A673 (cell line): ENCODE measurements around the gene CARMIL1. TPM values are rescaled to one million over a fixed set of nuclear protein-coding genes. Genes with fewer than 3 reads are reported as not detected.

Source experiments
- BruUV-seq: library from RNA; stranded (reverse); fragments of 400-500 nt; replicated peaks from 2 replicates; lab custom pipeline; 2021; lab: Mats Ljungman, UMichigan
- CTCF ChIA-PET: fragments of 300-600 bp; sonication (Branson Sonifier 250); formaldehyde crosslinking; loops from one replicate; lab custom pipeline; 2022; ENCODE audit warnings: antibody characterized with exemption; lab: Charles Lee
- POLR2A ChIA-PET: fragments of 300-600 bp; sonication (Branson Sonifier 250); formaldehyde crosslinking; loops from one replicate; lab custom pipeline; 2022; ENCODE audit warnings: antibody characterized with exemption; ENCODE audit not compliant: low non-redundant PET; lab: Charles Lee
- DNase-seq: peaks from one replicate; pipeline ENCODE4 v3.0.0-alpha.2; 2015; ENCODE audit warnings: low spot score
- H3K27ac ChIP-seq: fragments of 200-600 bp; sonication (generic); 2 replicates; pipeline ENCODE4 v1.5.1; 2016; ENCODE audit warnings: mixed run types, low read depth, mild to moderate bottlenecking, mixed read lengths, antibody characterized with exemption, low read length; ENCODE audit not compliant: poor library complexity, severe bottlenecking
- H3K27me3 ChIP-seq: fragments of 200-600 bp; sonication (generic); replicated peaks from 2 replicates; pipeline ENCODE4 v1.6.1; 2017; ENCODE audit warnings: mixed run types, low read depth, mild to moderate bottlenecking, mixed read lengths, antibody characterized with exemption, low read length; ENCODE audit not compliant: insufficient read depth, poor library complexity
- H3K36me3 ChIP-seq: fragments of 200-600 bp; sonication (generic); 2 replicates; pipeline ENCODE4 v1.6.1; 2016; ENCODE audit warnings: mixed run types, mild to moderate bottlenecking, mixed read lengths, antibody characterized with exemption, low read length; ENCODE audit not compliant: insufficient read depth, poor library complexity, severe bottlenecking
- H3K4me1 ChIP-seq: fragments of 200-600 bp; sonication (generic); 2 replicates; pipeline ENCODE4 v1.6.1; 2017; ENCODE audit warnings: mixed run types, mild to moderate bottlenecking, mixed read lengths, antibody characterized with exemption, low read length; ENCODE audit not compliant: insufficient read depth, poor library complexity, severe bottlenecking
- H3K4me3 ChIP-seq: fragments of 200-600 bp; sonication (generic); 2 replicates; pipeline ENCODE4 v1.5.1; 2016; ENCODE audit warnings: low read depth, mixed run types, mild to moderate bottlenecking, mixed read lengths, low read length; ENCODE audit not compliant: poor library complexity, severe bottlenecking
- H3K9me3 ChIP-seq: fragments of 200-600 bp; sonication (generic); 2 replicates; pipeline ENCODE4 v1.6.1; 2016; ENCODE audit warnings: mixed run types, low read depth, mild to moderate bottlenecking, mixed read lengths, antibody characterized with exemption, low read length; ENCODE audit not compliant: poor library complexity, severe bottlenecking
- EZH2 ChIP-seq: fragments of 200-600 bp; sonication (generic); IDR thresholded peaks from 2 replicates; pipeline ENCODE4 v1.6.1; 2017; ENCODE audit warnings: borderline replicate concordance, low read depth, mild to moderate bottlenecking, mixed read lengths, antibody characterized with exemption, low read length; ENCODE audit not compliant: poor library complexity, severe bottlenecking
- intact Hi-C: fragments of 100-400 bp; cut with micrococcal nuclease; formaldehyde crosslinking; loops from one replicate; pipeline ENCODE4 v1.10.0; 2022; ENCODE audit not compliant: unreplicated experiment
- total RNA-seq: library from RNA; stranded (reverse); gene quantifications from 2 replicates; pipeline ENCODE4 v1.2.3, GENCODE V29; 2021
- TF ChIP-seq, protein P1 (sequence below): fragments of 300-800, 200-600 bp; sonication (generic); conservative IDR thresholded peaks from 2 replicates; pipeline ENCODE4 v1.5.1; 2017; ENCODE audit warnings: low read depth, mild to moderate bottlenecking, antibody characterized with exemption, low read length, moderate library complexity, mixed read lengths

Gene CARMIL1
- total RNA-seq, 1 experiment from 2014 or later = 7.2 TPM

GRCh38 chr6:25578538-25578937 is 299.4 kb downstream of the CARMIL1 start:
- intact Hi-C loops = no loop called here
- Histone ChIP-seq H3K4me3 (no peak overlapping the region), H3K4me1 (no peaks in the 10 kb centered on the region), H3K36me3 (no peaks in the 10 kb centered on the region), H3K27me3 (no peaks in the 10 kb centered on the region), H3K9me3 (no peaks in the 10 kb centered on the region), H3K27ac (no peak overlapping the region)
- ChIA-PET CTCF (no interaction called here), POLR2A (no interaction called here)
- no TSS peak for BruUV-seq
- no peak for DNase-seq
- TF ChIP-seq, protein P1, sequence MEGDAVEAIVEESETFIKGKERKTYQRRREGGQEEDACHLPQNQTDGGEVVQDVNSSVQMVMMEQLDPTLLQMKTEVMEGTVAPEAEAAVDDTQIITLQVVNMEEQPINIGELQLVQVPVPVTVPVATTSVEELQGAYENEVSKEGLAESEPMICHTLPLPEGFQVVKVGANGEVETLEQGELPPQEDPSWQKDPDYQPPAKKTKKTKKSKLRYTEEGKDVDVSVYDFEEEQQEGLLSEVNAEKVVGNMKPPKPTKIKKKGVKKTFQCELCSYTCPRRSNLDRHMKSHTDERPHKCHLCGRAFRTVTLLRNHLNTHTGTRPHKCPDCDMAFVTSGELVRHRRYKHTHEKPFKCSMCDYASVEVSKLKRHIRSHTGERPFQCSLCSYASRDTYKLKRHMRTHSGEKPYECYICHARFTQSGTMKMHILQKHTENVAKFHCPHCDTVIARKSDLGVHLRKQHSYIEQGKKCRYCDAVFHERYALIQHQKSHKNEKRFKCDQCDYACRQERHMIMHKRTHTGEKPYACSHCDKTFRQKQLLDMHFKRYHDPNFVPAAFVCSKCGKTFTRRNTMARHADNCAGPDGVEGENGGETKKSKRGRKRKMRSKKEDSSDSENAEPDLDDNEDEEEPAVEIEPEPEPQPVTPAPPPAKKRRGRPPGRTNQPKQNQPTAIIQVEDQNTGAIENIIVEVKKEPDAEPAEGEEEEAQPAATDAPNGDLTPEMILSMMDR = no peak

DNA sequence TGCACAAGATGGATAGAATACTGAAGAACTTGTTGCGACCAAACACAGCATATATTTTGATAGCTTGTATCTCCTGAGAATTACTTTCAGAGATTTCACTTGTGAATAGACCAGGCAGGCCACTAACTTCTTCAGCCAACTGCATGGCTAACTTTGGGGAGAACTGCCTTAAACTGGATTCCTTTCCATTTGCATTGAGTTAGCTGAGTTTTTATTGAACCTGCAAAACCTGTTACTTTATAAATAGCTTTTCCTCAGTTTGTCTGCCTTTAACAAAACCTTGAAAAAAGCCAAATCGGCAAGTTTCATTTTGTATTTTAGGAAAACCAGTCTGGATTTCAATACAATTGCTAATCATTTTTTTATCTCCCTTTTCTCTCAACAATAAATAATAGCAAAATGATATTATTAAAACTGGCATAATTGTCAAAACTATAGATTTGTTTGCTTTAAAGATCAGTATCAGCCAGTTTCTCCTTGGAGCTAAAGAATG is 300.3 kb downstream of the CARMIL1 start:
- Histone ChIP-seq H3K27me3 (no peaks in the 10 kb centered on the region), H3K27ac (no peak overlapping the region), H3K4me1 (no peaks in the 10 kb centered on the region), H3K4me3 (no peak overlapping the region), H3K36me3 (no peaks in the 10 kb centered on the region), H3K9me3 (no peaks in the 10 kb centered on the region)
- CTCF ChIA-PET = interaction anchor here (0.6 kb wide), 1 partner anchor 21 kb away, joined by 4 read pairs; no protein-coding TSS in a partner anchor
- intact Hi-C loops = no loop called here
- TF ChIP-seq, protein P1 = no peak
- no peak for TF ChIP-seq EZH2
- no peak for DNase-seq
- POLR2A ChIA-PET = no interaction called here
- BruUV-seq = no TSS peak

DNA sequence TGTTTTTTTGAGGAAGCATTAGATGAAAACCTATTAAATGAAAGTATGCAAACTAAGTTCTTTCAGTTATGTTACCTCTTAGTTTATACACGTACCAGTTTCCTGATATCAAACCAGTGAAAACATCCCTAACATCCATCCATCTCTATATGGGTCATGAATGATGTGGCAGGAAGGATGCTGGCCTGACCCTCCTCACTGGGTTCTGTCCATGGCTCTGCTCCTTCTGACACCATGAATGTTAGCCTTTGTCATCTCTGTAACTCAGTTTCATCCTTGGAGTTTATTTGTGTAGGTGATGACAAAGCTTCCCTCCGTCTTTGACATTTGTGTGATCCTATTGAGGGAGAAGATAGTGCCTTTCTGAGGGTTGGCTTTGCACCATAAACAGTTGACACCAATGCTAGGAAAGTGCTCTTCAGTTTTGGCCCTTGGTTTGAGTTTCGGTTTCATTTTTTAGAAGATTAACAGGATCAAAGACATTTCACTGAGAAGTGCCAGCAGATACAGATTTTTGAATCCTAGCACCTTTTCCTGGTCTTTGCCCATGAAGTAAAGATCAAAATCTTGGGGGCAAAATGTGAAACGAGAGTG is 300.8 kb downstream of the CARMIL1 start:
- BruUV-seq = no TSS peak
- no peaks in the 10 kb centered on the region for H3K9me3 ChIP-seq
- no peaks in the 10 kb centered on the region for H3K36me3 ChIP-seq
- H3K4me3 ChIP-seq = no peak overlapping the region
- ChIA-PET POLR2A (no interaction called here), CTCF (no interaction called here)
- TF ChIP-seq, protein P1 = no peak
- no peak for TF ChIP-seq EZH2
- no peaks in the 10 kb centered on the region for H3K4me1 ChIP-seq
- H3K27me3 ChIP-seq = no peaks in the 10 kb centered on the region
- no peak for DNase-seq
- H3K27ac ChIP-seq = no peak overlapping the region
- intact Hi-C loops = no loop called here
